Stimulated activated naive B cell treated with anti-CD40 and anti-IgM and Interleukin-4, amounts not matched to agents 10 μg/mL and 1 μg/mL and 100 μg/mL, for 72 hours (primary cell): ENCODE measurements around the gene RNF146.
A peak's percentile ranks its signal among the peaks of the same experiment; 100 is the strongest.
"Not testable (repeated sequence)": the region's sequence is repeated elsewhere in the genome, so short reads cannot be mapped to it uniquely, and the experiment has no call there.

Experiments
- ATAC-seq, 2 donors: fragments of 150-1000 bp; cut with Tn5 transposase; replicated peaks; 2 replicates each; pipeline ENCODE4 v1.10.0; 2021; ENCODE audit warnings: moderate library complexity in 1 of 2
- DNase-seq: peaks from one replicate; pipeline ENCODE4 v3.0.0; 2021
- H3K27ac Mint-ChIP-seq: one replicate; pipeline ENCODE4 v1.8.0; 2022; ENCODE audit warnings: mild to moderate bottlenecking, mixed read lengths
- H3K27me3 Mint-ChIP-seq, 2 donors: one replicate each; pipeline ENCODE4 v1.8.0; 2022; ENCODE audit warnings: mixed read lengths in 2 of 2
- H3K36me3 Mint-ChIP-seq, 2 donors: one replicate each; pipeline ENCODE4 v1.8.0; 2022; ENCODE audit warnings: mixed read lengths in 2 of 2, mild to moderate bottlenecking in 1 of 2
- H3K4me1 Mint-ChIP-seq, 2 donors: one replicate each; pipeline ENCODE4 v1.8.0; 2022; ENCODE audit warnings: mixed read lengths in 2 of 2, mild to moderate bottlenecking in 1 of 2
- H3K4me3 Mint-ChIP-seq, 2 donors: one replicate each; pipeline ENCODE4 v1.8.0; 2022; ENCODE audit warnings: mild to moderate bottlenecking in 2 of 2, mixed read lengths in 2 of 2, moderate library complexity in 1 of 2
- H3K9me3 Mint-ChIP-seq, 2 donors: one replicate each; pipeline ENCODE4 v1.8.0; 2022; ENCODE audit warnings: mixed read lengths in 2 of 2, mild to moderate bottlenecking in 1 of 2

Gene RNF146

DNA sequence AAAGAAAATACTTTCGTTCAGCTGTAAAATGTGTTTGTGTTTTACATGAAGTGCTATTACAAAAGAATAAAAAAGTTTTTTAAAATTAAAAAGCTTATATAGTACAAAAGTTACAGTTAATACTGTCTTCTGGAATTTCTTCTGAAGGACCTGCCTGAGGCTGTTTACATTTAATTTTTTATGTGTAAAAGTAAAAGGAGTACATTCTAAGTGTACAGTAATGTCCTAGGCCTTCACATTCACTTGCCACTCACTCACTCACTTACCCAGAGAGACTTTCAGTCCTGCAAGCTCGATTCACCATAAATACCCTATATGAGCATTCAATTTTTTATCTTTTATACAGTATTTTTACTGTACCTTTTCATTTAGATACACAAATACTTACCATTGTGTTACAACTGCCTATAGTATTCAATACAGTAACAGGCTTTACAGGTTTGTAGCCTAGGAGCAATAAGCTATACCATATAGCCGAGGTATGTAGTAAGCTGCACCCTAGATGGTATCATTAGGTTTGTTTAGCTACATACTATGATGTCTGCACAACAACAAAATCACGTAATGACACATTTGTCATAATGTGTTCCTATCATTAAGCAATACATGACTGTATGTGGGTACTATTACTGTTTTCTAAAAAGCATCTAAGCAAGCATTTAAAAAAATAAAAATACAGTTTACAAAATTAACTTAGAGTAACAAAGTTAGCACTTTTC is 33.0 kb downstream of the RNF146 start:
- H3K4me3 Mint-ChIP-seq, result no peak overlapping the region
- H3K9me3 Mint-ChIP-seq, result no peaks in the 10 kb centered on the region
- peaks cover 4 to 19% of the 10 kb centered on the region in 2 donors for H3K36me3 Mint-ChIP-seq
- H3K27me3 Mint-ChIP-seq, result no peaks in the 10 kb centered on the region
- ATAC-seq (no peak), DNase-seq (no peak)
- H3K27ac Mint-ChIP-seq, result no peak overlapping the region
- H3K4me1 Mint-ChIP-seq, result peaks cover 8 to 28% of the 10 kb centered on the region in 2 donors

- H3K4me1 Mint-ChIP-seq, result peaks cover 11 to 28% of the 10 kb centered on the region in 2 donors
- DNase-seq (no peak), ATAC-seq (no peak)
- no peak overlapping the region for H3K27ac Mint-ChIP-seq
- no peaks in the 10 kb centered on the region for H3K9me3 Mint-ChIP-seq
- H3K27me3 Mint-ChIP-seq, result no peaks in the 10 kb centered on the region
- no peak overlapping the region for H3K4me3 Mint-ChIP-seq
- H3K36me3 Mint-ChIP-seq, result peaks cover 4 to 19% of the 10 kb centered on the region in 2 donors
Measured at GRCh38 chr6:127300411-127300810, 33.7 kb downstream of the RNF146 start.

DNA sequence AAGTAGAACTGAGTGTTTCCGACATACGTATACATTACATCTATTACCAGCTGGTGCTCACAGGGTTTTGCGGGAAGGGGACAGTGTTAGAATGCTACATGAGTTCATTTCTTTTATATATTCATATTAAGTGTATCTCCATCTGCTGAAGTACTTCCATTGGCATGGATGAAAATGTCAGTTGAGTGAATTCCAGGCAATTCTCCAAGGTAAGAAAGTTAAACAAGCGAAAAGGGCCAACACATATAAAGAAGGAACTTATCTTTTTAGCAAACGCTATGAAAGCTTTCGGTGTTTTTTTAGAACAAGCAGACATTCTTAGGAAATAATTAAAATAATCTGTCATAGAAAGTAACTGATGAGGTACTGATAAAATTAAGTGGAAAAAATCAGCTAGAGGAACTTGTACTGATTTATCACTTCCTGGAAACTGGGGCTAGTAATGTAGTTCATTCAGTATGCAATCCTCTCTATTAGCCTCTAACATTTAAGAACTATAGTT is 34.6 kb downstream of the RNF146 start:
- Mint-ChIP-seq H3K4me3 (peak overlapping the region in 1 of 2 donors; percentile 50), H3K27ac (peak overlapping the region; percentile 71), H3K4me1 (peaks cover 11 to 36% of the 10 kb centered on the region in 2 donors), H3K27me3 (no peaks in the 10 kb centered on the region), H3K9me3 (peaks cover 0 to 4% of the 10 kb centered on the region in 2 donors), H3K36me3 (peaks cover 12 to 25% of the 10 kb centered on the region in 2 donors)
- DNase-seq, result no peak
- peak; percentile 72 to 82 for ATAC-seq

DNA sequence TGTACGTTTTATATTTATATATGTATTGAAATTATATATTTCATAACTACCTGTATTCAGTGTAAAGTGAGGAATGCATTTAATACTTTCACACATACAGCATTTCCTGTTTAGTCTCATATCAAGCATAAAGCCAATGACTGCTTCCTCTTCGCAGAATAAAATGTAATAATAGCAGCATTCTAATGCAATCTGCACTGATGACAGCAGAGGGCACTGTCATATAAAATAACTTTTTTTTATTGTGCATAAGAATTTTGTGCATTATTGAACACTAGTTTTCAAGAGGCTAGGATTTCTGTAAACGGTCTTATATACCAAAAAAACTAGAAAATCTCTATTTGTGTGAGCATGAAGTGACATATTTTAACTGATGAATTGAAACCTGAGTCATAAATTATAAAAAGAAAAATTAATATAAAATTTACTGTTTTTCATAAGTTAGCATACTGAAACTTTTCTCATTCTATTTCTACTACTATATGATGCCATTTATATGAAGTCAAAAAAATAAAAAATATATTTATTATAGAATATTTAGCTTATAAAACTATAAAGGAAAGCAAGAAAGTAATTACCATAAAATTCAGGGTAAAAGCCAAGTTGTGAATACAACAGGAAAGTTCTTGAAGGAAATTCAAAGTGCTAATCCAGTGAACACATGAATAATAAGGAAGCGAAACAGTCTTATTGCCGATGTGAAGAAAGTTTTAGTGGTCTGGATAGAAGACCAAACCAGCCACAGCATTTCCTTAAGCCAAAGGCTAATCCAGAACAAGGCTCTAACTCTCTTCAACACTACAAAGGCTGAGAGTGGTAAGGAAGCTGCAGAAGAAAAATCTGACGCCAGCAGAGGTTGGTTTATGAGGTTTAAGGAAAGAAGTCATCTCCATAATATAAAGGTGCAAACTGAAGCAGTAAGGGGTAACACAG is 36.3 kb downstream of the RNF146 start:
- Mint-ChIP-seq H3K4me1 (peaks cover 14 to 34% of the 10 kb centered on the region in 2 donors), H3K9me3 (peaks cover 4 to 10% of the 10 kb centered on the region in 2 donors), H3K27me3 (no peaks in the 10 kb centered on the region), H3K36me3 (peaks cover 24 to 32% of the 10 kb centered on the region in 2 donors), H3K27ac (peak overlapping the region; percentile 90), H3K4me3 (no peak overlapping the region)
- DNase-seq (peak; percentile 36), ATAC-seq (peak; percentile 79 to 87)

DNA sequence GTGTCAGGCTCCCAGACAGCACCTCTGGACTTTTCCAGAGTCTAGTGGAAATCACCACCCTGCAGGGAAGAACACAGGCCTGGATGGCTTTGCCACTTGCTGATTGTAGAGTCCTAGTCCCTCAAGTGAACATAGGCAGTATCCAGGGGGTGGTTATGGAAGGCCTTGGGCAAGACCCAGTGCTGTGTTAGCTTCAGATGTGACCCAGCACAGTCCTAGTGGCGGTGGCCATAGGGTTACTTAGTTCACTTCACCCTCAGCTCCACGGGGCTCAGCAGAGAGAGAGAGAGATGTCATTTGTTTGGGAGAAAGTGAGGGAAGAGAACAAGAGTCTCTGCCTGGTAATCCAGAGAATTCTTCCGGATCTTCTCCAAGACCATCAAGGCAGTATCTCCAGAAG is 37.3 kb downstream of the RNF146 start:
- Mint-ChIP-seq H3K4me3 (no peak overlapping the region), H3K36me3 (peaks cover 32 to 41% of the 10 kb centered on the region in 2 donors), H3K27ac (peak overlapping the region; percentile 90), H3K9me3 (peaks cover 4 to 12% of the 10 kb centered on the region in 2 donors), H3K27me3 (no peaks in the 10 kb centered on the region), H3K4me1 (peaks cover 14 to 36% of the 10 kb centered on the region in 2 donors)
- no peak for ATAC-seq
- no peak for DNase-seq

DNA sequence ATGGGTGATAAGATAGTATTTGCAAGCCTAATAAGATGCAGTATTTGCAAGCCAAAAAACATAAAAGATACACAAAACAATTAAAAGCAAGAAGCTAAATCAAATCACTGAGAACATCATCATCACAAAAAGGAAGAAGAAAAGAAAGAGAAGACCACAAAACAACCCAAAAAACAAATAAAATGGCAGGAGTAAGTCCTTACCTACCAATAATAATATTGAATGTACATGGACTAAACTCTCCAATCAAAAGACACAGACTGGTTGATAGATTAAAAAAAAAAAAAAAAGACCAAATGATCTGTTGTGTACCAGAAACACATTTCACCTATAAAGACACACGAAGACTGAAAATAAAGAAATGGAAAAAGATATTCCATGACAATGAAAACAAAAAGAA is 39.1 kb downstream of the RNF146 start:
- peaks cover 41 to 56% of the 10 kb centered on the region in 2 donors for H3K36me3 Mint-ChIP-seq
- peaks cover 23 to 47% of the 10 kb centered on the region in 2 donors for H3K4me1 Mint-ChIP-seq
- H3K27ac Mint-ChIP-seq, result no peak overlapping the region

DNA sequence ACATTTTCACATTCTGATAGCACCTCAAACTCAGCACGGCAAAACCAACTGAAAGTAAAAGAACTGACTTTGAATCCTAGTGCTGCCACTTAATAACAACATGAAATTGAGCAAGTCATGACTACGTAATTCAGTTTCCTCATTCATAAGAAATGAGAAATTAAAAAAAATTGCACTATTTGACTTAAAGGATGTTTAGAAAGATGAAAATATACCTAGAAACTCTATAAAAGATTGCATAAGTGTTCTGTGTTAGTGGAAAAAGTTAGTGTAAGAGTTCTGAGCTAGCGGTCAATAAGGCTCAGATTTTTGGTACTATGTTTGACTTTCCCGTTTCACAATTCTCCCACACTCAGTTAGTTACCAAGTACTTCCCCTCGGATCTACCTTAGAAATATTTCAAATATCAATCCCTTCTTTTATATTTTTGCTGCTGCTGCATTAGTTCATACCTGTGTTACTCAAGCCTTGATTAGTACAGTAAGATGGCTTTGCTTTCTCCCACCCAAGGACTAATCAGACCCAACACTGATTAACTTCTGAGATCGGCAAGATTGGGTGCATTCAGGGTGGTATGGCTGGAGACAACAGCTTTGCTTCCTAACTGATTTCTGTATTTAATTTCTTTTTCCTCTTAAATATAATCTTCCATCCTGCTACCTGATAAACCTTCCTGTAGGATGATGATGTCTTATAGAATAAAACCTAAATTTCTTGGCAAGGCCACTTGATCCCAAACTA is 50.9 kb downstream of the RNF146 start:
- Mint-ChIP-seq H3K27ac (peak overlapping the region; percentile 60), H3K36me3 (peaks cover 14 to 25% of the 10 kb centered on the region in 2 donors), H3K4me1 (peaks cover 8 to 11% of the 10 kb centered on the region in 2 donors), H3K4me3 (no peak overlapping the region), H3K27me3 (no peaks in the 10 kb centered on the region), H3K9me3 (no peaks in the 10 kb centered on the region)
- DNase-seq (no peak), ATAC-seq (no peak)

More for the DNA sequence above, 39.1 kb downstream of the RNF146 start:
- H3K4me3 Mint-ChIP-seq, result no peak overlapping the region
- DNase-seq, result no peak
- H3K27me3 Mint-ChIP-seq, result no peaks in the 10 kb centered on the region
- H3K9me3 Mint-ChIP-seq, result peaks cover 13 to 22% of the 10 kb centered on the region in 2 donors
- ATAC-seq, result no peak

- ATAC-seq, result no peak
- Mint-ChIP-seq H3K9me3 (no peaks in the 10 kb centered on the region), H3K27me3 (no peaks in the 10 kb centered on the region), H3K36me3 (peaks cover 16 to 34% of the 10 kb centered on the region in 2 donors), H3K4me3 (no peak overlapping the region), H3K4me1 (peaks cover 8 to 9% of the 10 kb centered on the region in 2 donors), H3K27ac (no peak overlapping the region)
- DNase-seq, result no peak
Measured at GRCh38 chr6:127319686-127320085, 53.0 kb downstream of the RNF146 start.

- Mint-ChIP-seq H3K9me3 (no peaks in the 10 kb centered on the region), H3K27me3 (no peaks in the 10 kb centered on the region), H3K36me3 (peaks cover 14 to 29% of the 10 kb centered on the region in 2 donors), H3K27ac (no peak overlapping the region), H3K4me1 (peaks cover 5 to 14% of the 10 kb centered on the region in 2 donors), H3K4me3 (no peak overlapping the region)
- DNase-seq, result no peak
- ATAC-seq, result no peak
Measured at GRCh38 chr6:127328043-127328609, 61.5 kb downstream of the RNF146 start.

GRCh38 chr6:127331256-127331655 is 64.6 kb downstream of the RNF146 start:
- not testable (repeated sequence) for H3K9me3 Mint-ChIP-seq, H3K4me3 Mint-ChIP-seq, DNase-seq, ATAC-seq, H3K27me3 Mint-ChIP-seq
- Mint-ChIP-seq H3K27ac (peak overlapping the region; percentile 20), H3K4me1 (peaks cover 18 to 34% of the 10 kb centered on the region in 2 donors), H3K36me3 (peaks cover 16 to 22% of the 10 kb centered on the region in 2 donors)

- Mint-ChIP-seq H3K9me3 (peaks cover 4 to 5% of the 10 kb centered on the region in 2 donors), H3K27me3 (no peaks in the 10 kb centered on the region), H3K4me3 (no peak overlapping the region), H3K27ac (peak overlapping the region; percentile 4), H3K4me1 (peaks cover 23 to 46% of the 10 kb centered on the region in 2 donors), H3K36me3 (peaks cover 19 to 25% of the 10 kb centered on the region in 2 donors)
- no peak for DNase-seq
- ATAC-seq, result no peak
Measured at GRCh38 chr6:127332383-127332961, 65.8 kb downstream of the RNF146 start.
